Muscle layer of colon (tissue), 2 donors: Measurements from ENCODE around the gene GP5.

ENCODE experiments used
- H3K27ac ChIP-seq: one replicate; pipeline ENCODE4 v1.7.0; 2013; ENCODE audit warnings: low read depth, mild to moderate bottlenecking, low read length, moderate library complexity
- H3K27me3 ChIP-seq, 2 donors: one replicate each; pipeline ENCODE4 v1.7.0; 2013; ENCODE audit warnings: low read length in 2 of 2, mild to moderate bottlenecking in 2 of 2; ENCODE audit not compliant: insufficient read depth in 2 of 2, control insufficient read depth in 1 of 2
- H3K36me3 ChIP-seq: one replicate; pipeline ENCODE4 v1.7.0; 2013; ENCODE audit warnings: mild to moderate bottlenecking, low read length; ENCODE audit not compliant: insufficient read depth
- H3K4me1 ChIP-seq: one replicate; pipeline ENCODE4 v1.7.0; 2013; ENCODE audit warnings: mild to moderate bottlenecking, low read length; ENCODE audit not compliant: insufficient read depth
- H3K4me3 ChIP-seq, 2 donors: one replicate each; pipeline ENCODE4 v1.7.0; 2013; ENCODE audit warnings: low read length in 2 of 2, low read depth in 1 of 2, mild to moderate bottlenecking in 1 of 2, moderate library complexity in 1 of 2
- H3K9ac ChIP-seq: one replicate; pipeline ENCODE4 v1.7.0; 2013; ENCODE audit warnings: low read length
- H3K9me3 ChIP-seq: one replicate; pipeline ENCODE4 v1.7.0; 2013; ENCODE audit warnings: mild to moderate bottlenecking, low read length
- donor health status: abdominal sarcoma.
- donor health status: Adenocarcinoma of cecum.

Gene GP5

DNA sequence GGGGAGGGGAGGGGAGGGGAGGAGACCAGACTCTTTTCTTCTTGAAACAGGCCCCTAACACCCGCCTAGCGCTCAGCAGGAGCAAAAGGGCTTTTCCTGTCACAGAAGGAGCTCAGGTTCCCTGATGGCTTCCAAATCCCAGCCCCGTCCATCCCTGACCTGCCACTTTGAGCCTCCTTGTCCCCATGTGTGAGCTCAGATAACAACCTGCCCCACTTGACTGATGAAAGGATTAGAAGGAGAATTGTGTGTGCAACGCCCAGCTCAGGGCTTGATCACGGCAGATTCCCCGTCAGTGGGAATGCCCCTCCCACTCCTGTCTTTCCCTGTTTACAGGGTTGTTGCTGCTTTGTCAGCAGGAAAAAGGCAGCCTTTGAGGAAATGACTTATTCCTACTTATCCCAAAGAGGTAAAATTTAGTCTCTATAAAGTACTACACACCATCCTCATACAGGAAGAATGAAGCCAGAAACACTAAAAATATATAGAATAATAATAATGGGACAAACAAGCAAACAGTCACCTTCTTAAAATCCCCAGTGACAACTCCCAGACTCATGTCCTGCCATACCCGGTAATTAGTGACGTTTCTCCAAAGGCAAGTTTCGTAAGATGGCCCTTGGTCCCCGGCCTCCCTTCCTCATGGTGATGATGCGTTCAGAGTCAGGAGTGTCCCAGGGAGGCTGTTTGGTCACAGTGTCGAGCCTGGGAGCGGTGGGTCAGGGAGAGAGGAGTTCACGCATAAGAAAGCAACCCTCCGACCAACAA is 23.4 kb downstream of the GP5 start:
- Histone ChIP-seq H3K27me3 (peaks cover 0 to 7% of the 10 kb centered on the region in 2 donors), H3K9me3 (no peaks in the 10 kb centered on the region), H3K4me1 (no peaks in the 10 kb centered on the region), H3K27ac (no peak overlapping the region), H3K36me3 (no peaks in the 10 kb centered on the region), H3K9ac (no peak overlapping the region), H3K4me3 (no peak overlapping the region)

DNA sequence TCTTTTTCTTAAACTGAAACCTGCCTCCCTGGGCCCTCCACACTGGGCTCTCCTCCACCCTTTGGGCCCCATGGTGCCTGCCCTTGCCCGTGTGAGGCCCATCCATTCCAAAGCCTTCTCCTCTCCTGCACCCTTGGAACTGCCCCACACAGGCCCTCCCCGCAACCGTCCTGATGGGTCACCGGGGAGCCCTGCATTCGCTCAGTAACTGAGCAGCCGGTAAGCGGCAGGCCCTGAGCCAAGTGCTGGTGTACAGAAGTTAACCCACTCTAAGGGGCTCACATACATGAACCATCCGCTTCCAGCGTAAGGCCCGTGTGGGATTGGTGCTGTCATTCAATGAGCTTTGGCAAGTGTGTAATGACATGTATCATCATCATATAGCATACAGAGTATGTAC is 24.1 kb downstream of the GP5 start:
- Histone ChIP-seq H3K4me1 (no peaks in the 10 kb centered on the region), H3K27me3 (peaks cover 0 to 12% of the 10 kb centered on the region in 2 donors), H3K27ac (no peak overlapping the region)

GRCh38 chr3:194373899-194374298 is 25.2 kb downstream of the GP5 start:
- H3K27ac ChIP-seq, result no peak overlapping the region
- H3K9ac ChIP-seq, result no peak overlapping the region
- H3K4me3 ChIP-seq, result no peak overlapping the region
- H3K27me3 ChIP-seq, result peaks cover 0 to 12% of the 10 kb centered on the region in 2 donors
- H3K36me3 ChIP-seq, result no peaks in the 10 kb centered on the region
- no peaks in the 10 kb centered on the region for H3K9me3 ChIP-seq
- no peaks in the 10 kb centered on the region for H3K4me1 ChIP-seq

More for the DNA sequence above, 24.1 kb downstream of the GP5 start:
- no peak overlapping the region for H3K9ac ChIP-seq
- H3K36me3 ChIP-seq, result no peaks in the 10 kb centered on the region
- H3K4me3 ChIP-seq, result no peak overlapping the region
- H3K9me3 ChIP-seq, result no peaks in the 10 kb centered on the region

- Histone ChIP-seq H3K36me3 (no peaks in the 10 kb centered on the region), H3K27ac (no peak overlapping the region), H3K9ac (no peak overlapping the region), H3K9me3 (no peaks in the 10 kb centered on the region), H3K4me1 (no peaks in the 10 kb centered on the region), H3K27me3 (peaks cover 0 to 12% of the 10 kb centered on the region in 2 donors), H3K4me3 (no peak overlapping the region)
Measured at GRCh38 chr3:194373028-194373427, 26.0 kb downstream of the GP5 start.

DNA sequence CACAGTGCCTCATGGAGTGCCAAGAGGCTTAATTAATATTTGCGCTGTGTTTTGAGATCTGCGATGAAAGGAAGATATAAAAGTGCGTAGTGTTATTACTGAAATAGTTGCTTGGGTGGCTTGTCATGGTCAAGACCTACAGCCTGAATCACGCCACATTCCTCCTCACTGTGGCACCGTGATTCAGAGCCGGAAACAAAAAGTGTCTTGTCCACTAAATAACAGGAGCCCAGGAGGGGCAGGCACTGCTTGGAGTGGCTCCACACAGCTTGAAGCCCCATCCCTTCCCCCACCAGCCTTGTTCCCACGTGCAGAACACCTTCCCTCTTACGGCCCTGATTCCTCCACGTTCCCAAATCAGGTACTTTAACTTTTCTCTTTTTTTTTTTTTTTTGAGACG is 28.3 kb downstream of the GP5 start:
- peaks cover 0 to 12% of the 10 kb centered on the region in 2 donors for H3K27me3 ChIP-seq
- no peaks in the 10 kb centered on the region for H3K36me3 ChIP-seq
- no peak overlapping the region for H3K27ac ChIP-seq
- H3K4me3 ChIP-seq, result no peak overlapping the region
- no peaks in the 10 kb centered on the region for H3K4me1 ChIP-seq
- no peak overlapping the region for H3K9ac ChIP-seq
- H3K9me3 ChIP-seq, result no peaks in the 10 kb centered on the region

GRCh38 chr3:194369522-194370279 is 29.4 kb downstream of the GP5 start, which contains the start of gene LRRC15:
Gene LRRC15 (minus strand): TSS chr3:194369743. CDS start chr3:194361043, 8,700 bp downstream.
- Histone ChIP-seq H3K27me3 (peaks cover 0 to 8% of the 10 kb centered on the region in 2 donors), H3K9me3 (no peaks in the 10 kb centered on the region), H3K4me3 (no peak within 1 kb of the TSS), H3K9ac (no peak within 1 kb of the TSS), H3K27ac (no peak within 1 kb of the TSS), H3K36me3 (no peaks in the 10 kb centered on the region), H3K4me1 (peaks cover 2% of the 10 kb centered on the region)

- Histone ChIP-seq H3K27me3 (peaks cover 0 to 8% of the 10 kb centered on the region in 2 donors), H3K4me3 (no peak overlapping the region), H3K9ac (no peak overlapping the region), H3K36me3 (no peaks in the 10 kb centered on the region), H3K9me3 (no peaks in the 10 kb centered on the region), H3K4me1 (peaks cover 6% of the 10 kb centered on the region), H3K27ac (no peak overlapping the region)
Measured at GRCh38 chr3:194368918-194369317, 30.1 kb downstream of the GP5 start.

- Histone ChIP-seq H3K9me3 (no peaks in the 10 kb centered on the region), H3K4me3 (no peak overlapping the region), H3K4me1 (peaks cover 6% of the 10 kb centered on the region), H3K27me3 (peaks cover 0 to 8% of the 10 kb centered on the region in 2 donors), H3K9ac (no peak overlapping the region), H3K36me3 (no peaks in the 10 kb centered on the region), H3K27ac (no peak overlapping the region)
Measured at GRCh38 chr3:194367992-194368841, 30.8 kb downstream of the GP5 start.

DNA sequence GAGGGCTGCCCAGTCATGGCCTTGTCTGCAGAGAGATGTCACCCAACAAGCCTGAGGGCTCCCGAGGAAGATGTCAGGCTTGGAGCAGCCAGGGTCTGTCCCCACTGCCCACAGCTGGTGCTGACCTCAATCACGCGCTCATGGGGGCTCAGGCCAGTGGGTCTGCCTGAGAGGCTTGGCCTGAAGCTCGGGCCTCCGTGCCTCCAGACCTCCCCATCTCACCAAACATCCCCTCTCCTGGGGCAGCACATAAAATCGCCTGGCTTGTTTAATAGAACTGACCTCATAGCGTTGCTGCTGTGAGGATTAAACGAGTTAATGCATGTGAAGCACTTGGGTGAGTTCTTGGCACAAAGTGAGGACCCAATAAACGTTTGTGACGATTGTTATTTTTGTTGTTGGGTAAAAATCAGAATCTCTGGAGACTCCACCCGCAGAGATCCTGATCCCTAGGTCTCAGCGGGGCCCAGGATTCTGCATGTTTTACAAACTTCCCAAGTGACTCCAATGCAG is 33.0 kb downstream of the GP5 start:
- Histone ChIP-seq H3K9me3 (no peaks in the 10 kb centered on the region), H3K9ac (no peak overlapping the region), H3K27me3 (peaks cover 0 to 4% of the 10 kb centered on the region in 2 donors), H3K4me1 (peaks cover 6% of the 10 kb centered on the region), H3K4me3 (no peak overlapping the region), H3K36me3 (no peaks in the 10 kb centered on the region), H3K27ac (no peak overlapping the region)

DNA sequence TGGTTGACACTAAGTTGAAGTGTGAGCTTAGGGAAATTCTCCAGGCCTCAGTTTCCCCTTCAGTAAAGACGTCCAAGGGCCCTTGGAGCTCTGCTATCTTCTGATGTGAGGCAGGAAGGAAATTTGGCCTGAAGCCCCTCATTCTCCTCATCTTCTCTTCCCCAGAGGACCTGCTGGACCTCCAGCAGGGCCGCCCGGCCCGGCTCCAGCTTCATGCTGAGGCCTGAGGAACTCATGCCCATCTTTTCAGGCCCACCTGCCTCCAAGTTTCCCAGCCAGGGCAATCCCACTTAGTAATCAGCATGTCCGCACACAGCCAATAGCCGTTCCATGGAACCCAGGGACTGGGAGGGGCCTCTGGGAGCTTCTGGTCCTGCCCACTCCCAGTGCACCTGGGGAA is 33.5 kb downstream of the GP5 start:
- H3K27me3 ChIP-seq, result peaks cover 0 to 4% of the 10 kb centered on the region in 2 donors
- H3K9me3 ChIP-seq, result no peaks in the 10 kb centered on the region
- no peak overlapping the region for H3K4me3 ChIP-seq
- H3K9ac ChIP-seq, result no peak overlapping the region
- no peak overlapping the region for H3K27ac ChIP-seq
- H3K36me3 ChIP-seq, result no peaks in the 10 kb centered on the region
- H3K4me1 ChIP-seq, result peaks cover 6% of the 10 kb centered on the region
